Renal pelvis (tissue), 4 donors: ENCODE data around the gene MYH10. TPM values are rescaled to one million over a fixed set of nuclear protein-coding genes. Genes with fewer than 3 reads are reported as not detected.
"Not testable (repeated sequence)": the region's sequence is repeated elsewhere in the genome, so short reads cannot be mapped to it uniquely, and the experiment has no call there.

Experiments
- DNase-seq: peaks from one replicate; pipeline ENCODE4 v3.0.0-alpha.2; 2013
- polyA plus RNA-seq, 3 donors: library from polyadenylated mRNA; unstranded; fragments of 120-200 nt; gene quantifications; one replicate each; pipeline ENCODE4 v1.2.1, GENCODE V29; 2013; ENCODE audit not compliant: insufficient read length in 3 of 3

MYH10 gene
- polyA plus RNA-seq, 3 donors: 232 to 268 (median 246) TPM

DNA sequence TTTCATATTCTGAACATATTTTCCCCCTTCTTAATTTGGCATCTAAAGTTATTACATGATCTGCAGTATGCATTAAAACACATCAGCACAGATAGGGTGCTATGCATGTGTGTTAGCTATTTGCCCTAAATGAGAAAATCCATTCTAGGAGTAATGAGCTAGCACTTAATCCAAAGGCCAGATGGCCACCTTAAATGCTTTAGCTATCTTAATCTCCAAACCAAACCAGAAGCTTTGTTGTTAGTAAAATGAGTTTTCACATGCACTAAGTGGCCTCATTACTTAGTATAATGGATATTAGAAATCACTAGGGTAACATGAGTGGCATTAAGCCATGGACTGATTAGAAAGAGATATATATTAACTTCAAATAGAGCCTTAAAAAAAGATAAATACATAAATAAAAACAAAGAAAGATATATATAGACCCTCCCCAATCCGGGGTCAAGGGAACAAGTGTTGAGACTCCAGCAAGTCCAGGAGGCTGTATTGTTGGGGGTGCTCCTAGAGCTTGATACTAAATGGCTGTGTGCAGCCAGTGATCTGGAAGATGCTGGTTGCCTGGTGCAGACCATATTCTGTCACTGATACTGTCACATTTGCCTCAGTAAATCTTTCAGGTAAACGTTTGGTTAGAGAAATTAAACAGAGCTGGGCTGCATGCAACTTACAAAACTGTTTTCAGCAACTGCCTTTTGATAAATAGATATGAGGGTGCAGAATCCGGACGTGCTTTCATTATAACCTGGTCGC lies 67.3 kb downstream of the MYH10 start:
- no peak for DNase-seq

DNA sequence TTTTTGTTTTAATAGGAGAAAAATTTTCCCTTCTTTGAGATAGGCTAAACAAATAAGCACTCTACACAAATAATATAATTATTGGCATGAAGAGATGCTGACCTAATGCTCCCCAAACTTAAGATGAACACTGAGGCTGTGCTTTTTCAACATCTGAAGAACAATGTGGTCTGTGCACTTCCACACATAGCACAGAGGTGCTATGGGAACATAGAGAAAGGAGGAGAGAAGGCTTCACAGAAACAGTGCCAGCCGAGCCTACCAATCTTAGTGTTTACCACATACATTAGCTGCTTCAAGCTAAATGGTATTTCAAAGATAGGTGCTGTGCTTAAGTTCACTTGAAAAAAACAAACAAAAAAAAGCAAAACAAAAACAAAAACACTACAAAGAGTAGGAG lies 72.4 kb downstream of the MYH10 start:
- no peak for DNase-seq

DNA sequence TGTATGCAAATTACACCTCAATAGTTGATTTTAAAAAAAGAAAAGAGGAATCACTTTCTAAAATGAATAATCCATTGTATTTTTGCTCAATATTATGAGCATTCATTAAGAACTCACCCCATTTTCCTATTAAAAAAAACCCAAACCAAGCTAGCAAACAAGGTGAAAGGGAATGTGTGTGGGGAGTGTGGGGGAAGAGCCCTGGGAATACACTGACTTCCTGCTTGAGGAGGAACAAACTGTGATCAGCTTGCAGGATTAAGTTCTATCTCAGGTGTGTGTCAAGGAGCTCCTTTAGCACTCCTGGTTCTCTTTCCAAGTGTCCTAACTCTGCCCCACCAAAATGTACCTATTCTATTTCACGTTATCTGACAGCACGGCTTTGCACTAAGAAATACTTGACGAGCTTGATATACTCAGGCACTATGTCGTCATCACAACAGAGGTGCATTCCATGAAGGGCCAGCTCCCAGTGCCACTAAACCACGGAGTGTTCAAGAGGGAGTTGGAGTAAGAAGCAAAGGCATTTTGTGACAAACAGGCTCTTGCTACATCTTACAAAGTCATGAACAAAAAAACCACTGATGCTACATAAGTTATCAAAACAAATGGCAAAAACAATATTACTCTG lies 73.2 kb downstream of the MYH10 start:
- no peak for DNase-seq

DNA sequence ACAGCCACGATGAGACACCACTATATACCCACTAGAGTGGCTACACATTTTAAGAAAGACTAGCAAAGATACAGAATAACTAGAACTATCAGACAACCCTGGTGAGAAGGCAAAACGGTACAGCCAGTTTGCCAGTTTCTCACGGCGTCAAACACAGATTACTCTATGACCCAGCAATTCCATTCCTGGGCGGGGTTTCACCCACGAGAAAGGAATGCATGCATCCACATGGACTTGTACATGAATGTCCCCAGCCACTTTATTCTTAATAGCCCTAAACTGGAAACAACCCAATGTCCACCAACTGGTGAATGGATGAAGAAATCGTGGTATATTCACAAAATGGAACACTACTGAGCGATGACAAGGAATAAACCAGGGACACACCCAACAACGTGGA lies 74.5 kb downstream of the MYH10 start:
- no peak for DNase-seq

DNA sequence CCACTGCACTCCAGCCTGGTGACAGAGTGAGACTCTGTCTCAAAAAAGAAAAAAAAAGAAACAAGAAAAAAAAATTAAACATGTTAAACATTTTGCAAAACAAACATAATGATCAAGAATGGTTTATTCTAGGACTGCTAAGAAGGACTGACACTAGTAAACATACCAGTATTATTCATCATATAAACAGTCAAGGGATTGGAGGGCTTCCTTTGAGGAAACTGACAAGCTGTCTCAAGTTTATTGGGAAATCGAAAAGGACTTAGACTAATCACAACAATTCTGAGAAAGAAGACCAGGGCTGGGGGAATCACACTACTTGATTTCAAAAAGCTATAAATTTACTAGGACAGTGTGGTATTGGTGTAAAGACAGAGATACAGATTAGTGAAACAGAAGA lies 75.5 kb downstream of the MYH10 start:
- no peak for DNase-seq

DNA sequence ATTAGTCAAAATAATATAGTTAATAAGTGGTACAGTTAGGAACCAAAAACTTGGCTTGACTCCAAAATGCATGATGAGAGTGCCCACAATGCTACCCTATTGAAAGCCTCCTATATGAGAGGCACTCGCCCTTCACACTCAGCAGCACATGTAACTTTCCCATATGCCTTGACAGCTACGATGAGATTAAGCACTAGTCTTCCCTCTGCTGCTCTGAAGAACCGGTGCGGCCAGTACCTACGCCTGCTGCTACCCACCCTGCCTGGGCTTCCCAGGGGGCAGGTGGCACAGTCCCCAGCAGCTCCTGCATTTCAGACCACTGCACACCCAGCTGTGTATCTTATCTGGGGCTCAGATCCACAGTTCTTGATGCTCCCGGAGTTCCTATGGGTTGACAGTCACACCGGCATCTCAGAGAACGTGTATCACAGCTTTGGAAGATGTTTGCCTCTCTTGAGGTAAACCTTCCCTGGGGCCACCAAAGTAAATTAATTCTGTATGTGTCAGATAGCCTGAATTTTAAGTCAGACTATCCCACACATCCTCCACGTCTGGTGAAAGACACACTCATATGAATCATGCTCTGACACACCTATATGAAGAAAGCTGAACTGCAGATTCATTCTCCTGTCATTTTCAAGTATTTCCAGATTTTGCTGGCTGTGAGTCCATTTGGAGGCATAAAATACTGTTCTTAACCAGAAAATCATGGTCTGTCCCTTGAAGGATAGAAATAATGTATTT lies 77.8 kb downstream of the MYH10 start:
- no peak for DNase-seq

DNA sequence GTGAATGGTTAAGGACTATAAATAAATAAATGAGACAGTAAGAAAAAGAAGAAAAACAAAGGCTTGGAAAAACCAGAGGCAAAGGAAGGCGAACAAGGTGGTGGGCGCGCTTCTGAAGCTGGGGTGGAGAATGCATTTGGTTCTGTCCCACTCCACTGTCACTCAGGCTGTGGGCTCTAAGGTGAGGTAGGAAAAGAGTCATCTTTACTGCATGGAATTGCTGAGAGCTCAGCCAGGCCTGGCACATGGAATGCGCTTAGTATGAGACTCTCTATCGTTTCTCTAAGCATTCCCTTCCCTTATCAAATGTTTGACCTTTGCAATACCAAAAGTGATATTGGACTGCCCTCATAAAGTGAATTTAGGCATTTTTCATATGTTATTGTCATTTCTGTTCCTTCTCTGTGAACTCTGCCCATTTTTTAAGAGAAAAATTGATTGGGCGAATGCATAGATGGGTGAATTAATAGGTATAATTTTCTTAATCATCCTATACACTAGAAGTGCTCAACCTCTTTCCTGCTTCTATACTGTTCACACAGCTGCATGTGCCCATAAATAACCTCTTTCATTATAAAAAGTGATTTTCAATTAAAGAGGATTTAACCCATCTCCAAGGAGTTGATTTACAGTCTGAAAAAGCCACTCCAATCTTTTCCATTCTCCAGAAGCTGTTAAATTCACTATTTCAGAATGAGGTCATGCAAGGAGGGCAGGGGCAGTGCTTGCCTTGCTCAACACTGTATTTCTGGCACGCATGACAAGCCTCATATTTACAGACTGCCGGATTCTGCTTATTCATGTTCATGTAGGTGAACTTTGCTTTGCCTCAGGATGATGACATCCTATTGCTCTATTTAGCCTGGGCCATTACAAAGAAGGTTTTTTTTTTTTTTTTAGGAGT lies 87.7 kb downstream of the MYH10 start:
- DNase-seq: peak; percentile 7

DNA sequence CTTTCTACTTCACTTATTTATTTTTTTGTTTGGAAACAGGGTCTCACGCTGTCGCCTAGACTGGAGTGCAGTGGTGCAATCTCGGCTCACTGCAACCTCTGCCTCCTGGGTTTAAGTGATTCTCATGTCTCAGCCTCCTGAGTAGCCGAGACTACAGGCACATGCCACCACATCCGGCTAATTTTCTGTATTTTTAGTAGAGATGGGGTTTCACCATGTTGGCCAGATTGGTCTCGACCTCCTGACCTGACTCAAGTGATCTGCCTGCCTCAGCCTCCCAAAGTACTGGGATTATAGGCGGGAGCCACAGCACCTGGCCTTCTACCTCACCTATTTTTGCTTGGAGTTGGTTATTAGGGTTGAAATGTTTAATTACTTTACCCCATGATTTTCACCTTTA lies 90.5 kb downstream of the MYH10 start:
- DNase-seq: not testable (repeated sequence)

DNA sequence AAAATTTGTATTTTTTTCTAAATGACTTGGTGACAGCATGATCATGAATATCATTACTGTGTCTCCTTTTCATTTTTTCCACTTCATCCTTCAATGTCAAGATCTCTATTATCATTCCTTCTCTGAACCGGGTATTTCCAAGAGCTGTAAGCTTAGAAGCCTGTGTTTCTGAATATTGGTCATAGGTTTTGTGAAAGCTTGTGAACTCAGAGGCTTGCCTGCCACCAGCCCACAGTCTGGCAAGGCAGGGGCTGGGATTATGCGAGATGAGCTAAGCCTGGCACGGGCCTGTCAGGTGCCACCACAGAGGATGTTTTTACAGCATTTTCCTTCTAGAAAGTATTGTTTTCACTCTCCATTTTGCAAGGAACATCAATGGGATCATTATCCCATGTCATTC lies 92.8 kb downstream of the MYH10 start:
- no peak for DNase-seq

DNA sequence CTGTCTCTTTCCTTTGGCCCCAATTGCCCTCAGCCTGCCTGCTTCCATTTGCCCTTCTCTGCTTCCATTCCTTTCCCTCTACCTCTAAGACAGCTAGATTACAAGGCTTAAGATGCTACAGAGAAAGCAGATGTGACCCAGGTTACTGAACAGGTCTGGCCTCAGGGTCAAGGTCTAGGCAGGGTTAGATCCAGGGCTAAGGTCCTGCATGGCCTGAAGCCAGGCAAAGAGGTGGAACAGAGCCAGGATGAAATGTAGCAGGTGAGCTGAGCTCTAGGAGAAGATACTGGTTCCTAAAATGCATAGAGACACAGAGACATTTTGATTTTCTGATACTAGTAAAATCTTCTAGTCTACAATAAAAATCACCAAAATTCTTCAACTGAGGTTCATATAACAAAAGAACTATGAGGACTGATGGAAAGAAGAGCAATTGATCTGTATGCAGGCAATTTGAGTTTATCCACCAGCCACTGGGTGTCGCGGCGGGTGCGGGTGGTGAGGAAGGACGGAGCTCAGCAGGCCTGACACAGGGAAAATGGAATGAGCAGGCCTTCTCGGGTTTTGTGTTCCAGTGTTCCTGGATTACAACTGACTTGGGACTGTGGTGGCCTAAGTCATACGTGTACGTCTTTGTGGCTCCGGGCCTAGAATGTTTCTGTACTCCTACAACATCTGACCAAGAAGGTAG lies 95.9 kb downstream of the MYH10 start:
- DNase-seq: no peak

DNA sequence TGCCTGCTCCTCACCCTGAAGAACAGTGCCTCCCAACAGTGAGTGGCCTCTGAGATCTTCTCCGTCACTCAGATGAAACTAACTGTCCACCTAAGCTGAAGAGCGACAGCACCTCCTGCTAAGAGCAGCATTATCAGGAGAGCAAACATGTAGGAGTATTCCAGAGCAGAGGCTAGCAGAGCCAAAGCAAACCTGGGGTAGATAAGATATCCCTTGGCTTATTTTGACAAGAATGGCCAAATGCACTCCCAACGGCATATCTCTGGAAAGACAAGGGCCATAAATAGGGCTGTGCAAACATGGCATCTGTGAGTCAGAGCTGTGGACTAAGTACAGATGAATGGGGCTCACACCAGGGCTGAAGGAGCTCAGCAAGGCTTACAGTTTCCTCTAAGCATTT lies 98.5 kb downstream of the MYH10 start:
- no peak for DNase-seq

DNA sequence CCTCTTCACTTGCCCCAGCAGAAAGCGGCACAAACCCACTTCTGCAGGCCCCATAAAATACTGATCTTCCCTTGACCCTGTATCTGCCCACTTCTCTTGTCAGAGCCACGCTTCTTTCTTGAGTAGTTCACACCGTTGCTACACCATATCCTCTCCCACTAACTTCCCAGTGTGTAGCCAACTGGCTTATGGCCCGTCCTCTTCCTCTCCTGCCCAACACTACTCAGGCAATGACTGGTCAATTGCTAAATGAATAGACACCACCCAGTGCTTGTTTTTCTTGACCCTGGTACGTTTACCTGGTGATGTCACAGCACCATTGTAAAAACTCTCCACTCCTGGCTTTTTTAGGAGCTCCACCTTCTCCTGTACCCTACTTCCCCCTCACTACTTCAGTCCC lies 107.9 kb downstream of the MYH10 start:
- DNase-seq: no peak

DNA sequence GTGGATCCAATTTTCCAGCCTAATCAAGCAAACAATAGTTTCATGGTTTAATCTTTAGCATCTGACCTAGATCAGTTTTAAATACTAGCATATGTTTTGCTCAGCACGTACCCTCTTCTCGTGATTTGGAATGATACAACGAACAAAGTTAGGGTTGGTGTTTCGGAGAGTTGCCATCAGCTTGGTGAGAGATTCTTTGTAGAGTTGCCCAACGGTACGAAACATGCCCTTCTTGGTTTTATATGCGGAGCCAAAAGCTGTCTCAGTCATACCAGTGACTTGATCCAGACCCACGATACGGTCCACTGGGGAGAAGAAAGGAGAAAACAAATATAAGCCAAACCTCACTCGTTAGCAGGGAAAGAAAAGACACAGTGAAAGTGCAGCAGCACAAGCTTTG lies 109.5 kb downstream of the MYH10 start:
- DNase-seq: no peak

DNA sequence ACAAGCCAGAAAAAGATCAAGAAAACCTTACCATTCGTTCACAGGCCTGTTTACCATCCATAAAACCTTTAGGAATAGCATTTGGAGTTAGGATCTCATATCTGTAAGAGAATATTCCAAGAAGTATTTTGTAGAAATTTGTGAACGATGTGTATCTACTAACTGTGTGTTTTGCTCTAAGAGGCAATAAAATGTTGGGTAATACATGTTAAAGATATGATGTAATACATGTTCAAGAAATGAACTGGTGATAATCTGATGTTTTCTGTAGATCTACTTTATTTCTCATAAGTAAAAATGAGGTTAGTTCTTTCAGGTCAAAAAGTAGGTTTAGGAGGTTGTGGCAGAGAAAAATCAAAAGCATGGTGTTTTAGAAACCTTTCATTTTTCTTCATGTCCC lies 111.7 kb downstream of the MYH10 start:
- no peak for DNase-seq

DNA sequence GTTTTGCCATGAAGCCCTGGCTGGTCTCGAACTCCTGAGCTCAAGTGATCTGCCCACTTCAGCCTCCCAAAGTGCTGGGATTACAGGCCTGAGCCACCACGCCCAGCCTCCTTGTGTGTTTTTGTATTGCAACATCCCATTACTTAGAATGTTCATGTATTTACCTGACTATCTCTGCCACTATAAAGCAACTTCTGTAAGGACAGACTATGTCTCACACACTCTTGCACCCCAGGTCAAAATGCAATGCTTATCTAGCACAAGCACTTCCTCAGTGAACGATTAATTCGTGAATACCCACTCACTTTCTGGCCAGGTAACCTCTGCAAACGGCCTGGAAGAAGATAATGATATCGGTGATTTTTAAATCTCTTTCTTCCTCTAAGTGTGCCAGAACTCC lies 112.2 kb downstream of the MYH10 start:
- no peak for DNase-seq

DNA sequence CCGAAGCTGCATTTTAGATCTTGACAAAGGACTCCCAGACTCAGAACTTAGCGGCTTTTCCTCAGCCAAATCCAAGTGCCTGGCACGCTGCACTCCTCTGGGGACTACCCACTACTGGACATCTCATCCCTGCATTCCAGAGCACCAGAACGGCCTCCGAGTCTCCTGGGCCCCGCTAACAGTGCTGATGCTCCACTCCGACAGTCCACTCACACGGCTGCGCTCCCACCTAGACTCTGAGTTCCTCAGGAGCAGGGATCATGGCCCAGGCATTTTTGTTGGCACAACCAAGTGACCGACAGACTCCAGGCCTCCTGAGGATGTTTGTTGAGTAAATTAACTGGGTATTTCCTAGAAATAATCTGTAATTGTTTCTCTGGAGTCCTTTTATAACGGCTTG lies 115.7 kb downstream of the MYH10 start:
- no peak for DNase-seq

DNA sequence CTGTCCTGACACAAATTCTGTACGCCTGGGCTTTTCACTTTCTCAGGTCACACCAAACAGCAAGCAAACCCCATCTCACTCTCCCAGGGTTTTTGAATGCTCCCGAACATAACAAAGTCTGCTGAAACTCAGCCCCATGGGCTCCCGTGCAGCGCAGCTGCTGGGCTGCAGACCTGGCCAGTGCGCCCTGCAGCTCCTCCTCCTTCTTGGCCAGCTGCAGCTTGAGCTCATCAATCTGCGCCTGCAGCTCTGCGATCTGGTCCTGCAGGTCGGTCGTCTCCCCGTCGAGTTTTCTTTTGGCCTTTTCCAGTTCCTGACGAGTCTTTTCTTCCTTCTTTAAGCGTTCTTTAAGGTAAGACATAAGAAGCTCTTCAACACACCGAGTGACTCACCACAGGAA lies 124.4 kb downstream of the MYH10 start:
- no peak for DNase-seq

DNA sequence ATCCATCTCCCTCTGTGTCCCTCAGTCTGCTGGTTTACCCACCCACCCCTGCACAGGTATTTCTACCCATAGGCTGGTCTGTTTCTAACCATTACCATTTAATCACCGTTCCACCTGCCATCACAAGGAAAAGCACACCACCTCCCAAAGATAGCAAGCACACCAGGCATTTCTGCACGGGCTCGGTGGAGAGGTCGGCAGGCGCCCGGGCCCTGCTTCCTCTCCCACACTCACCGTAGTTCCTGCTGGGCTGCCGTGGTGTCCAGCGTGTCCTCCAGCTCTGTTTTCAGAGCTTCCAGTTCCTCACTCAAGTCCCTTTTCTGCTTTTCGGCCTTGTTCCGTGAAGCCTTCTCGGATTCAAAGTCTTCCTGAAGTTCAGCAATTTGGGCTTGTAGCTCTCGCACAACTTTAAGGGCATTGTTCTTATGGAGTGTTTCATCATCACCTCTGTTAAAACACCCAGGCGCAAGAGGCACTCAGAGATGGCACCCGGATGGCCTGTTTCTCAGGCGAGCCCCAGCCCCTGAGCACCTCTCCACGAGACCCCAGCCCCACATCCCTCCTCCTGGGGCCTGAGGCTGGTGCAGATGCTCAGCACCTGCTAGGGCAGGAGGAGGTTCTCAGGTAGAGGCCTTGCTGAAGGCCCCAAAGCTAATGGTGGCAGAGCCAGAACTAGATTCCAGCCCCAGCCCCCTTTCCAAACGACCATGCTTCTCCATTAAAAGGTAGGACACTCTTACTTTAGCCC lies 125.9 kb downstream of the MYH10 start:
- DNase-seq: no peak

DNA sequence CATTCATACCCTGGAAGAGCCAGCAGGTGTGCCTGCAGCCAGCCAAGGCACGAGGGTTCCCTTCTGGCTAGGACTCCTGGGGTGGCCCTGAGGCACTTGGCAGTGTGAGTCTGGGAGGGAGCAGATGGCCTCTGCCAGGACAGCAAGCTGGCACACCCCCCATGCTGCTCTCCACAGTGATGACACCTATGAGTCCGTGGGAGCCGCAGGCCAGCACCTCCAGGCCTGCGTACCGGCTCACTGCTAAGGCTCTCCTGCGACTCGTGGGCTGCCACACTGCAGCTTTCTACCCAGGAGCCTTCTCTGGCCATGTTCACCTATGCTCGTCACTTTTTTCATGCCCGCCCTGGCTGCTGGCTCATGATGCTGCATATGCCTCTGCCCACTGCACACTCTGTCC lies 126.7 kb downstream of the MYH10 start:
- DNase-seq: no peak

DNA sequence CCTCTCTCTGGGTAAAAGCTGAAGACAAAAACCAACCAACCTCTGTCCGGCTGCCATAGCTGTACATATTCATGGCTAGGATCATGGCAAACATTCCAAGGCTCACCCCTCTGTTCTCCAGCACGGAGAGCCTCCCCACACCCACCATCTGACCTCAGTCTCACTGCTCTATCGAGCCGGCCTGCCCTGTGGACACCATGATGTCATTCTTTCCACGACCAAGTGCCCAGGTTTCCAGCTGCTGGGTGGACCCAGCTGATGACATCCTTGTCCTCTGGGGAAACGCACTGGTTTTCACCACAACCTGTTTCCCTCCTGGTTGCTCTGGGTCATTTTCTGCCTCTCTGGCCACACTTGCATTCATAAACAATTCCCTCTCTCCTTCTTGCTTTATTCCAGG lies 127.2 kb downstream of the MYH10 start:
- no peak for DNase-seq

DNA sequence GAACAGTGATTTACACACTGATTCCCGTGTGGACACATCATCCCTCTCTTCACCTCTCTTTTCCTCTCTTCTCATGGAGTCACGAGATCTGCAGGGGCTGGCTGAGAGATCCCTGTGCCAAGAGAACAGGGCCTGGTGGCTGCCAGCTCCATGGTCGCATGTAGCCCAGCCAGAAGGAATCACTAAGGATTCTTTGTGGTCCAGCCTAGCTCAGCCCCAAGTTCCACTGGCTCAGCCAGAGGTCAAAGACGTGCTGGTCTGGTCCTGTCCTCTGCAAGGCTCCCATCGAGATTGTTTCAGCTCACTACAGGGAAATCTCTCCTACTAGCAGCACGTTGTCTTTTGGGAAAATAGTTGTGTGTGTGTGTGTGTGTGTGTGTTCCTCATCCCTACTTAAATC lies 128.4 kb downstream of the MYH10 start:
- DNase-seq: no peak
